MG63 (cell line): ENCODE results near the gene EIF5. TPM values are rescaled to one million over a fixed set of nuclear protein-coding genes. Genes with fewer than 3 reads are reported as not detected.

Experiments
- DNase-seq: peaks from one replicate; pipeline ENCODE4 v3.0.0-alpha.2; 2020
- H3K27me3 ChIP-seq: fragments of 250-450 bp; sonication (Bioruptor Pico); 2 replicates; pipeline ENCODE4 v1.5.1; 2020; ENCODE audit warnings: mild to moderate bottlenecking, moderate library complexity
- H3K36me3 ChIP-seq: fragments of 250-450 bp; sonication (Bioruptor Pico); 2 replicates; pipeline ENCODE4 v1.5.1; 2020; ENCODE audit warnings: mild to moderate bottlenecking, moderate library complexity
- H3K4me3 ChIP-seq: fragments of 250-450 bp; sonication (Bioruptor Pico); 2 replicates; pipeline ENCODE4 v1.5.1; 2020; ENCODE audit warnings: mild to moderate bottlenecking, moderate library complexity
- H3K9me3 ChIP-seq: fragments of 250-450 bp; sonication (Bioruptor Pico); 2 replicates; pipeline ENCODE4 v1.5.1; 2020; ENCODE audit warnings: mild to moderate bottlenecking, moderate library complexity
- total RNA-seq: library from RNA; depleted of rRNA; stranded (reverse); fragments of >200 nt; shearing (Covaris generic); gene quantifications from 2 replicates; pipeline ENCODE4 v1.2.3, GENCODE V29; 2014; ENCODE audit warnings: low replicate concordance; rRNA removed

Gene EIF5
- total RNA-seq, 1 experiment from 2014 or later, result 180 TPM

DNA sequence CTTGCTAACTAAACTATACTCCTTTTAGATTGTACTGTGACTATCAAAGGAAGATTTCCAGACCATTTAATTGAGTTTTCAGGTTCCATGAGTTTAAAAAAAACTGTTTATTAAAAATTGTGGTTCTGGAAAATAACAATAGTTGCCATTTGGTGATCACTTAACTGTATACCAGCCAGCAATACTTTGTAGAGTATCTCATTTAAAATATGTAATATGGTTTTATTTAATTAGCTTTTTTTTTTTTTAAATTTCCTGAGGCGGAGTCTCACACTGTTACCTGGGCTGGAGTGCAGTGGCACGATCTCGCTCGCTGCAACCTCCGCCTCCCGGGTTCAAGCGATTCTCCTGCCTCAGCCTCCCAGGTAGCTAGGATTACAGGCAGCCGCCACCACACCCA is 58.5 kb downstream of the EIF5 start:
- H3K4me3 ChIP-seq, result no peak overlapping the region
- H3K27me3 ChIP-seq, result no peaks in the 10 kb centered on the region
- no peak for DNase-seq
- H3K36me3 ChIP-seq, result no peaks in the 10 kb centered on the region
- no peaks in the 10 kb centered on the region for H3K9me3 ChIP-seq

DNA sequence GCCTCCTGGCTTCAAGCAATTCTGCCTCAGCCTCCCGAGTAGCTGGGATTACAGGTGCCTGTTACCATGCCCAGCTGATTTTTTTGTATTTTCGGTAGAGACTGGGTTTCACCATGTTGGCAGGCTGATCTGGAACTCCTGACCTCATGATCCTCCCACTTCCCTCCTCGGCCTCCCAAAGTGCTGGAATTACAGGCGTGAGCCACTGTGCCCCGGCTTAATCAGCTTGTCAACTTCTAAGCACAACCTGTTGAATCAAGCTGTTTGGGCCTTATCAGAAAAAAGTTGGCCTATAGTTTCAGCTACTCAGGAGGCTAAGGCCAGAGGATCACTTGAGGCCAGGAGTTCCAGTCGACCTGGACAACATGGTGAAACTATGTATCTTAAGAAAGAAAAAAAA is 59.0 kb downstream of the EIF5 start:
- Histone ChIP-seq H3K36me3 (no peaks in the 10 kb centered on the region), H3K9me3 (no peaks in the 10 kb centered on the region), H3K4me3 (no peak overlapping the region), H3K27me3 (no peaks in the 10 kb centered on the region)
- no peak for DNase-seq

DNA sequence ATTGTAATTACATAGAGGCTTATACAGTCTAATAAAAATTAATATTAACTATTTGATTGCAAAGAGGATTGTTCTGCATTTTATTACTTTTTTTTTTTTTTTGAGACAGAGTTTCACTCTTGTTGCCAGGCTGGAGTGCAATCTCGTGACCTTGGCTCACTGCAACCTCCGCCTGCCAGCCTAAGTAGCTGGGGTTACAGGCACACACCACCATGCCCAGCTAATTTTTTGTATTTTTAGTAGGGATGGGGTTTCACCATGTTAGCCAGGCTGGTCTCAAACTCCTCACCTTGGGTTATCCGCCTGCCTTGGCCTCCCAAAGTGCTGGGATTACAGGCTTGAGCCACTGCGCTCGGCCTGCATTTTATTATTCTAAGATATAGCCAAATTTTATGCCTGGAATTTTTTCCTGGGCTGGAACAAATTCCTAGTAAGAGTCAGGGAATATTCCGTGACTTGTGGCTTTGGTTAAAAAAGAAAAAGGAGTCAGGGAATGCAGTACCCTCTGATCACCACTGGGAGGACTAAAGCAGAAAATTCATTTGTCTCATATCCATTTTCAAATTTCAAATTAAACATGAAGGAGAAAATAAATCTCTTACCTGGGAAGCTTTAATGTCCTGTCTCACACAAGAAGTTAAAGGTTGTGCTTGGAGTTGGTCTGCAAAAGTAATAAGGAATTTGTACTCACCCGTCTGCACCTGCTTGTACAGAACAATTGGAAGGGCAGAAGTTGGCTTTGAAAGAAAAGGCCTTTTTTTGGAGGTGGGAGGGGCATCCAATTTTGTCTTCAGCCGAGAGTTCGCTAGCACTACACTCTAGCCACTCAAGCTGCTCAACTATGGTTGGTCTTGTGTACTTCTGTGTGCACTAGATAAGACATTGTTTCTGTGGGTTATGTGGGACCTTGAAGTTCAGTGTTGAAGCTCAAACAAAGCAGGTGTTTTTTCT is 59.9 kb downstream of the EIF5 start:
- Histone ChIP-seq H3K36me3 (no peaks in the 10 kb centered on the region), H3K27me3 (no peaks in the 10 kb centered on the region), H3K9me3 (no peaks in the 10 kb centered on the region), H3K4me3 (no peak overlapping the region)
- DNase-seq, result no peak

Other genes starting within 250 kb of the EIF5 start
- gene EXOC3L4, start 239.5 kb upstream of the EIF5 start, total RNA-seq, result 0.17 TPM in 1 of 2 replicates, not detected in the other
- gene TNFAIP2, start 210.8 kb upstream of the EIF5 start, total RNA-seq, result 86.5 and 90.4 TPM in 2 replicates
- gene MARK3, start 51.2 kb downstream of the EIF5 start, total RNA-seq, result 26.9 and 31.6 TPM in 2 replicates
- gene CKB, start 188.6 kb downstream of the EIF5 start, total RNA-seq, result 34.9 and 45.2 TPM in 2 replicates
- 29.0 and 43.2 TPM in 2 replicates for gene TRMT61A, start 195.0 kb downstream of the EIF5 start, total RNA-seq
- gene BAG5, start 228.4 kb downstream of the EIF5 start, total RNA-seq, result 5.4 and 8.2 TPM in 2 replicates
- gene COA8, start 228.7 kb downstream of the EIF5 start, total RNA-seq, result 18.4 and 38.9 TPM in 2 replicates